ENCODE results near the gene TGM5.

- TF ChIP-seq CTCF (IDR thresholded peaks at IDR 0.05) (no peak), POLR2AphosphoS5 (IDR thresholded peaks at IDR 0.05) (no peak), POLR2A (IDR thresholded peaks at IDR 0.05) (no peak)
These were observed 14.3 kb upstream of the TGM5 start for GRCh38 chr15:43280996-43281395.

All from upper lobe of left lung (tissue), 4 donors.